MM.1S (cell line): Measurements from ENCODE around the gene MAJIN.

ENCODE experiments used
- CTCF ChIP-seq: fragments of 300-600 bp; sonication (generic); IDR thresholded peaks from 2 replicates; pipeline ENCODE4 v1.5.1; 2016; ENCODE audit warnings: antibody characterized with exemption, low read length, mixed read lengths
- EZH2 ChIP-seq: fragments of 300-600 bp; sonication (generic); optimal IDR thresholded peaks from 2 replicates; pipeline ENCODE3; 2017; ENCODE audit warnings: low read depth, mild to moderate bottlenecking, antibody characterized with exemption, low read length, mixed read lengths
- EZH2phosphoT487 ChIP-seq: fragments of 300-600 bp; sonication (generic); IDR thresholded peaks from 2 replicates; pipeline ENCODE4 v1.6.1; 2018; ENCODE audit warnings: antibody characterized with exemption, low read length

GRCh38 chr11:64900263-64900678 is 71.6 kb downstream of the MAJIN start:
- no peak for TF ChIP-seq CTCF
- no peak for TF ChIP-seq EZH2
- no peak for TF ChIP-seq EZH2phosphoT487
